NCI-H524 treated with DMSO at 0.1 percent for 48 hours (cell line): ENCODE results near the gene PDE4C.

ENCODE experiments used
- DNase-seq: peaks from one replicate; lab custom pipeline; 2025; lab: John Stamatoyannopoulos, UW

Gene PDE4C

DNA sequence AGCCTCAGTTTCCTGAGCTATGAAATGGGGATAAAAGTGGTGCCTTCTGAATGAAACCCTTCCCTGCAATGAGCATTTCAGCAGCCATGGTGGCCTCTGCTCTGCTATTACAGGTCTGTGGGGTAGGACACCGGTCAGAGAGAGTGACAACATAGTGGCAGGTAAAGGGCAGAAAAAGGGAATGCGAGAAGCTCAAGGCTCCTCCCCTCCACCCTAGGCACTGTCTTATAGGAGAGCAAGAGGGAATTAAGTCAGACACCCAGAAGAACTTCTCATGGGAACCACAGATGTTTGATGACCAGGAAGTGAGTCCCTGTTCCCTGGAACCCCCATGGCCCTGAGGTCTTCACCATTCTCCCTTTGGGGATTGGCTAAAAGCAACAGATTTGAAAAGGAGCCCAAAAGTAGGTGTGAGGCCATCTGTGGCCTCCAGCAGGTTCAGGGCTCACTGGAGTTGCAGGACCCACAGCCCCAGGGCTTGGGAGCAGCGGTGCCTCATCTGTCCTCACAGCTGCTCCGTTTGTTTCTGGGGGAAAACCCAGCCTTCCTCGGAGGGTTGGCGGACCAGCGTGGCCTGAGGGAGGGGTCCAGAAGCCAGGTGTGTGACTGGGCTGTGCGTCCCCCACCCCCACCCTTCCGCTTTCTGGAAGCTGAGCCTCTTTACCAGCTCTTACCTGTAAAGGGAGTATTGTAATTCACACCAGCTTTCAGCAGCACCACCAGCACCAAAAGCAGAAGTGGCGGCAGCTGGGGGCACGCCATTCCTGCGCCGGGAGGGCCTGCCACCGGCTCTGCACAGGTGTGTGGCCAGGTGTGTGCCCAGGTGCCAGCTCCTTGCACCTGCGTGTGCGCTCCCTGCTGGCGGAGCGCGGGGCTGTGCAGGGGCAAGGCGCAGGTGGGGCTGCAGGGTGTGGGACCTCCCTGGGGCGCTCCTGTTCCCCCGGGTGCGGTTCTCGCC, 28.6 kb upstream of the PDE4C start:
- no peak for DNase-seq

DNA sequence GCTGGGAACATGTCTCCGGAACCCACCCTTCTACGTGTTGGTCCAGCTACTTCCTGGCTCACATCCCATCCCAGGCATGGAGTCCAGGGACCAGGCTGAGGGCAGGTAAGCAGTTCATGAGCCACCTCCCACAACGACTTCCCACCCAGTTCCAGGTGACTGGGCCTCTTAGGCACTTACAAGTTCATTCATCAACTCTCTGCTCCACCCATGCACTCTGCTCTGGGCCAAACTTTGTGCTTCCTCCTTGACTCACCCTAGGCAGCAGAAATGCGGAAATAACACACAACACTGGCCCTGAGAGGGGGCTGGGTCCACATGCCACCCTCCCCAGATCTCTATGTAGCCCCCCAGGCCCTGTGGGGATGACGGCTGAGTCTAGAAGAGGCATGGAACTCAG, 27.5 kb upstream of the PDE4C start:
- DNase-seq, result no peak

DNA sequence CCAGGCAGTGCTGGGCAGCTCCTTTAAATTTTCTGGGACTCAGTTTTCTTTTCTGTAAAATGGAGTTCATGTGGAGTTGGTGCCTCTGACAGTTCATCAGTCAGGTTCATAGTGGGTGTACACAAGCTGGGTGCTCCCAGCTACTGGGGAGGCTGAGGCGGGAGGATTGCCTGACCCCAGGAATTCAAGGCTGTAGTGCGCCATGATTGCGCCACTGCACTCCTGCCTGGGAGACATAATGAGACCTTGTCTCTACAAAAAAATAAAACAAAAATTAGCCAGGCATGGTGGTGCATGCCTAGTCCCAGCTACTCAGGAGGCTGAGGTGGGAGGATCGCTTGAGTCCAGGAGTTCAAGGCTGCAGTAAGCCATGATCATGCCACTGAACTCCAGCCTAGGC, 26.9 kb upstream of the PDE4C start:
- no peak for DNase-seq

DNA sequence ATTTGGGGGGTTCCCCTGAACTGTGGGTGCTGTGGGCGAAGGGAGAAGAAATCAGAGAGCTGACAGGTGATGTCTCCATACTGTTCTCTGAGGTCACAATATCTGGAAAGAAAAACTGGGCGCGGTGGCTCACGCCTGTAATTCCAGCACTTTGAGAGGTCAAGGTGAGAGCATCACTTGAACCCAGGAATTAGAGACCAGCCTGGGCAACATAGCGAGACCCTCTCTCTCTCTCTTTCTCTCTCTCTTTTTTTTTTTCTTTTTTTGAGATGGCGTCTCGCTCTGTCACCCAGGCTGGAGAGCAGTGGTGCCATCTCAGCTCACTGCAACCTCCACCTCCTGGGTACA, 26.1 kb upstream of the PDE4C start:
- no peak for DNase-seq

DNA sequence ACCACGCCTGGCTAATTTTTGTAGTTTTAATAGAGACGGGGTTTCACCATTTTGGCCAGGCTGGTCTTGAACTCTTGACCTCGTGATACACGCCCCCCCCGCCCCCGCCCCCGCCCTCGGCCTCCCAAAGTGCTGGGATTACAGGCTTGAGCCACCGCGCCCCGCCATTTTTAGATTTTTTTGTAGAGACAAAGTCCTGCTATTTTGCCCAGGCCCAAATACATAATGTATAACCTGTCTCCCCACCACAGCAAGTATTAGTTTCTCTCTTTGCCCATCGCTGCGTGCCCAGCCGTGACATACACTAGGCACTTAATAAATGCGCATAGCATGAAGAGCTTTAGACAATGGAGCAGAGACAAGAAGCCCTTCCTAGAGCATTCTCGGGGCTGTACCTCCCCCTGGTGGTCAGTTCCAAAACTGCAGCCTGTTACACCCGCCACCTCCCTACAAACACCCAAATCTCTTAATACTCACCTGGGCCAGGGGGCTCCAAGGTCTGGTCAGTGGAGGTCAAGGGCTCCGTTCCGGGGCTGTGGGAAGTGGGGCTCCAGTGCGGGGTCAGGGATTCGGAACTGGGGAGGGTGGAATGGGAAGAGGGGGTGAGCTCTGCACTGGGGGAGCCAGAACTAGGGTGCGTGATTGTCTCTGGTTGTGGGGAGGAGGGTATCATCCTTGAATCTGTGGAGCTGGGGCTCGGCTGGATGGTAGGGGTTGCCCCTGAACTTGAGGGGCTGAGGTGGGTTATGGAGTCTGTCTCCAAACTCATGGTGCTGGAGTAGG, 25.5 kb upstream of the PDE4C start:
- no peak for DNase-seq

DNA sequence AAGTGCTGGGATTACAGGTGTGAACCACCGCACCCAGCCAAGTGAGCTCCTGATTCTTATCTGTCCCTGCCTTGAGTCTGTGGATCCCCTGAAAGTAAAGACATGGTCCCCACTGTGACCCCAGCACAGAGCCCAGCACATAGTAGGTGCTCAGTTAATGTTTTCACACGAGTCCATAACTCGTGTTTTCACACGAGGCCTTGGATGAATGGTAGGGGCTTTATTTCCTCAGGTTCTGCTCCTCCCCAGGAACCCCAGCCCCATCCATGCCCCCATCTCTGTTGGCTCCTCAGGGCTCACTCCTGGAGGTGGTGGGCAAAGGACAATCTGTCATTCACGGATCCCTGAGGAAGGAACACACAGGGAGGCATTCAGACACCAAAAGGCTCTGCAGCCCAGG, 23.6 kb upstream of the PDE4C start:
- DNase-seq, result no peak

DNA sequence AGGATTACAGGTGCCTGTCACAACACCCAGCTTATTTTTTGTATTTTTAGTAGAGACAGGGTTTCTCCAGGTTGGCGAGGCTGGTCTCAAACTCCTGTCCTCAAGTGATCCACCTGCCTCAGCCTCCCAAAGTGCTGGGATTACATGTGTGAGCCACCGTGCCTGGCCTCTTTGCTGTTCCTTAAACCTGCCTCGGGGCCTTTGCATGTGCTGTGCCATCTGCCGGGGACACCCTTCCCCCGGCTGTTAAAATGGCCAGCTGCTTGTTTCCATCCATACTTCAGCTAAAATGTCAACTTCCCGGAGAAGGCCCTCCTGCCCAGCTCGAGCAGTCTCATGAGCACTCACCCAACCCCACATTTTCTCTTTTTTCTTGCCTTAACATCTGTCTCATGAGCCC, 19.1 kb upstream of the PDE4C start:
- DNase-seq, result no peak

DNA sequence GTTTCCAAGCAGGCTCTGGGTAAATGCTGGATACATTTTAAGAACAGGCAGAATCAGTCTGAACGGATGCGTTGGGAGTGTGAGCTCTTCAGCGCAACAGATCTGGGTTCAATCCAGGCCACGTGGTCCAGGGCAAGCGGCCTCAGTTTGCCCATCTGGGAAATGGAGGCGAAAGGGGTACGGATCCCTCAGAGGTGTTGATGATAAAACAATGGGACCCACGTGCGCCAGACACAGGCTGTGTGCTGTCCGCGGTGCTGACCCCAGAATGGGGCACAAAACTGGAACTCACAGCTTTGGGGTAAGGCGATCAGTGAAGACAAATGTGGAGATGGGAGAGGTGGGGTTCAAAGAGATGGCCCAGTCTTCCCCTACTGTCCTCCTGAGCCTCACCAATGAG, 13.1 kb upstream of the PDE4C start:
- DNase-seq, result no peak

DNA sequence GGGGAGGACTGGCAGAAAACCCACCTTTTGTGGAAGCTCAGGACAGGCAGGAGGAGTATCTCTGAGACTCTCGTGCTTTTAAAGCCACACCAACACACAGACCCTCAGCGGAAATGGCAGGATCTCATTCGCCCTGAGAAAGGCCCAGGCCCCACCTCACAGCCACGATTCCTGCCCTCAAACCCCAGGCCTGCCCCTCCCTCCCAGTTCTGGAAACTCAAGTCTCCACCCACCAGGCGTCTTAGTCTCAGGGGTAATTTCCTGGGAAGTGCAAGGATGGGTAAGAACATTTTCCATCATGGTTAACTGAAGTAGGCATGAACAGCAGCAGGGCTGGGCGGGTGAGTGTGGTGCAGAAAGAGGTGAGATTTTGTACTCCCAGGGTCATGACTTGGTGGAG, 8.0 kb upstream of the PDE4C start:
- no peak for DNase-seq

DNA sequence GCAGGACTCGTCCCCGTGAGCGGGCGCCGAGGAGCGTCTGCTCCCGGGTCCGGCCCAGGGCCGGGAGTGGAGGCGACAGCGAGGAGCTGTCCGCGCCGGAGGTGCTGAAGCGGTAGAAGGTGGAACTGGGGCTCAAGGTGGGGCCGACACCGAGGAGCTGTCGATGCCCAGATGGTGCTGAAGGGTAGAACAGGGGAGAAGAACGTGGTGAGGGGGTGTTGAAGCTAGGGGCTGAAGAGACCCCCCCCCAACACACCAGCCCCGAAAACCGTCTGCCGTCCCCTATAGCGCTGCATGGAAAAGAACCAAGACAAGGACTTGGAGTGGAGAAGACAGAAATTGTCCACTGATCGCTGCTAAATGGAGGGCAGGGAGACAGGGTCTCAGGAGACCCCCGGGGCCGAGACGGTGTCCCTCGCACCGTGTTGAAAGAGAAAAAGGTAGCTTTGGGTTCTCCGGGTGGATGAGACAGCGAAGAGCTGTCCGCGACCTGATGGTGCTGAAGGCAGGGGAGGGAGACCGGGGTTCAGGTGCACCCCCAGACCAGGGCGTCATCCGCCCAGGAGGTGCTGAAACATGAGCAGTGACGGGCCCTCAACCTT, 7.1 kb upstream of the PDE4C start:
- no peak for DNase-seq

DNA sequence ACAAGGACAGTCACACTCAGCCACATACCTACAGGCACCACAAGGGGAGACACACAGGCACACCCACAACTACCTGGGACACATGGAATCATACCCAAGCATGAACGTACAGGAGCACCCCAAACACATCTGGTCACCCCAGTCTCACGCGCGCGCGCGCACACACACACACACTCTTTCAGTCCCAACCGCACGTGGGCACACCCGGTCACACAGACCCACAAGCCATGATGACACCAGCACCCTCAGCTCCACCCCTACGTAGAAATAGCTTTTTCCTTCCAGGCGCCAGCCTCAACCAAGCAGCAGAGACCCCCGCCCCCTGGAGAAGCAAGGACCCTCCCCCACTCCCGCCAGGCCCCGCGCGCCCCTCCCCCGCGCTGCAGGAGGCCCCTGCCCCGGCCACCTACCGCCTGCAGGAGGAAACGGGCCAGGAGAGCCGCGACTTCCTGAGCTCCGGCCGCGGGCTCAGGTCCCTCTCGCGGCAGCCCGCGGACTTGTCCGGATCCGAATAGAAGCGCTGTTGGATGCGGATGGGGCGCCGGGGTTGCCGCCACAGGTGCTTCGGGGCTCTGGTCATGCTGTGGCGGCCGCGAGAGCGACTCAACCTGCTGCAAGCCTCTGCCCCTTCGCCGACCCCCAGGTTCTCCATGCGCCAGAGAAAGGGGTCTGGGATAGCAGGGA, 6.4 kb upstream of the PDE4C start:
- no peak for DNase-seq

DNA sequence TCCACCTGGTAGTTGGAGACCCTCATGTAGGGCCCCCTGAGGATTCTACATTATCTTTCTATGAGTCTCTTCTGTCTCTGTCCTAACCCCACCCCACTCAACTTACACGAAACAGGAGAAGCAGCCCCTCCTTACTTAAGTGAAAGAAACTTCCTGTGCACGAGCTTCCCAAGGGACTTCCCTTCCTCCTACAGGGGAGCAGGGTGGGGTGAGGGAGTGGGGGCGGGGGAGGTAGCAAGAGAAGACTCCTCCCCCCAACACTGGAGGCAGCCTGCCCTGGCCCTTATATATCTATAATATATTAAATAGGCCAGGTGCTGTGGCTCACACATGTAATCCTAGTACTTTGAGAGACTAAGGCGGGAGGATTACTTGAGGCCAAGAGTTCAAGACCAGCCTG, 5.5 kb upstream of the PDE4C start:
- DNase-seq, result no peak

DNA sequence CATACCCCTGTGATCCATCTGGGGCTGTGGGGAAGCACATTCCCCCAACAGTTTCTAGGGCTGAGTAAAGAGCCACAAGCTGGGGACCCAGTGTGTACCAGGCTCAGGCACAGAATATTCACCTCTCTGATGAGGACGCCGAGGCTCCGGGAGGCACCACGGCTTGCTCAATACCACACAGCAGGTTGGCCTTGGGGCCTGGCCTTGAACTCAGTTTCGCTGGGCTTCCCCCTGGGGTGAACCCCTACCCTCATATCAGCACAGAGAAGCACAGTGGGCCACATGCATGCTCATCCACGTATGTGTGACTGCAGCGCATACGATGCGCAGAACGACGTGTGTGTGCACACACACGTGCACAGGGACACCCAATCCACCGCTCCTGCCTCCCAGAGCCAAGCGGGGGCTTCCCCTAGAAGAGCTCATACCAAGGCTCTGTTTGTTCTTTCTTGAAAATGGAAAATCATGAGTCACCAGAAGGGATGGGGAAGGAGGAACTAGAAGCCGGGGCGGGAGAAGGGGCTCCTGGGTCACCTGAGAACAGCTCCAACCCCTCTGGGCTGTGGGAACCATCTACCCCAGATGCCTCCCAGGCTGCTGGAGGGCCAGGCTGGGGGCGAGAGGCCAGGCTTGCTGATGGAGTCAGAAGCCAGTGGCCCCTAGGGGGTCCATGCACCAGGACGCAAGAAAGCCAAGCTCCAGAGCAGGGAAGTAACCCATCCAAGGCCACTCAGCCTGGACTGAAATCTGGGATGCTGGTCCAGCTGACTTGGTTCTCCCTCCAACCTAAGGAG, 4.9 kb upstream of the PDE4C start:
- DNase-seq, result no peak

DNA sequence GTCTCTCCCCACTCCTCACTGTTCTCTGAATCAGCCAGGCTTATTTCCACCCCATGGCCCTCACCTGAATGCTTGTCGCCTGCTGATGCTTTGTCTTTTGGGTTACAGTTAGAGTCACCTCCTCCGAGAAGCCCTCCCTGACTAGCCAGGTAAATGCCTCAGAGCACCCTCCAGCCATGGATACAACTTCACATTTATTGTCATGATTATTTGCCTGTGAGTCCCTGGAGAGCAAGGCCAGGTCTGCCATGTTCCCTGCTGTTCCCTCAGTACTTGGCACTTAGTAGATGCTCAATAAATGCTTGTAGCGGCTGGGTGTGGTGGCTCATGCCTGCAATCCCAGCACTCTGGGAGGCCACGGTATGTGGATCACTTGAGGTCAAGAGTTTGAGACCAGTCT, 3.7 kb upstream of the PDE4C start:
- DNase-seq, result no peak

DNA sequence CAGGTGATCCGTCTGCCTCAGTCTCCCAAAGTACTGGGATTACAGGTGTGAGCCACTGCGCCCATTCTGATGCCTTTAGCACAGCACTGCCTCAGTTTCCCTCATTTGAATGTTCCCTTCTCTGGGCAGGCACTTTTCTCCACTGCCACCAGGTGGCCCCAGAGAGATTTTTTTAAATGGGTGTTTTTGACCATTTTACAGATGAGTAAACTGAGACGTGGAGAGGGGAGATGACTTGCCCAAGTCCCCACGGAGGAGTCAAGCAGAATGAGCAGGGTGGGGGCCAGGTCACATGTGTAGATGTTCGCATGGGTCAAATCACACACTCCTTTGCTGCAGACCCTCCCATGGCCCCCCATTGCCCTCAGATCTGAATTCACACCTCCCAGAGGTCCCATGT, 3.2 kb upstream of the PDE4C start:
- DNase-seq, result no peak

DNA sequence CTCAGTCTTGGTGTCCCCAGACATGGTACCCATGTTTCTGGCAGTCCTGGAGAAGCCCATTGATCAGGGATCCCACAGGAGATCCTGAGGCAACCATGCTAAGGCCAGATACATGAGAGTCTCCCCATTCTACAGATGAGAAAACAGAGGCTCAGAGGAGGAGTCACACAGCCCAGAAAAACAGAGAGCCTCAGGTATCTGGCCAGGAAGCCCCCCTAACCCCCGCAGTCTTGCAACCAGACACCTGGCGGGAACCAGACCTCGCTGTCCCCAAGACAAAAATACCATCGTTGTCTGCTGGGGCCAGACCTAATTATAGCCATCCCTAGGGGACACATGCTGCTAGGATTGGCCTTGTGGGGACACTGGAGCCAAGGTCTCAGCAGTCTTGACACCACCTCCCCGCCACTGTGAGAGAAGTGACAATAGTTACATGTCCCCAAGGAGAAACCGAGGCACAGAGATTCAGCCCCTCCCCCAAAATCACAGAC, 1.6 kb upstream of the PDE4C start:
- no peak for DNase-seq

DNA sequence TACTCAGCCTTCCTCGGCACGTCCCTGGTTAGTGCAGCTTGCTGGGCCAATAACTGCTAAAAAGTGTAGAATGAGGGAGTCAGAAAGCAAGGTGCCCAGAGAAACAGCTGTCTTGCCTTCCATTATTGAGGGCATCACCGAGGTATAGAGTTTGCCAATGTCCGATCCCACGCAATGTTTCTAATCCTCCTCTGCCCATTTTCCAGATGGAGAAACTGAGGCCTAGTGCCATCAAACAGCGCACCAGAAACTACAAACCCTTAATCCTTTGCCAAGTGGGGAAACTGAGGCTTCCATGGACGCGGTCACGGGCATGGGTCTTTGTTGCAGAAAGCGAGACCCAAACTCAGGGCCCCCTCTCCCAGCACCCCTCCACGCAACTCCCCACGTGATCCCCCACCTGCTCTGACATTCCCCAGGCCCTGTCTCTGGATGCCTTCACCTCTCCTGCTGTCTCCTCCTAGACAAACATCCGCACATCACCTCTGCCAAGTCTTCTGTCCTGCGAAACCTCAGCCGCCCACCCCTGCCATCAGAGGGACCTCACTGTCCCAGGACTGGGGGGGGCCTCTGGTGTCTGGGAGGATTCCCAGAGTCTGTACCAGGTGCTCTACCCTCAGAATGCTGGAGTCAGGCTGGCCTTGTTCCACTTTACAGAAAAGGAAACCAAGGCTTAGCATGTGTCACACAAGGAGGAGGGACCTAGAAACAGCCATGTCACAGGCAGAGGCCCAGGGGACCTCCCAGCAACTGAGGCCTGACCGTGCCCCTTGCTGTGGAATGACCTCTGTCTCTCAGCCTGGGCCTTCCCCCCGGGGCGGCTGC, 930 bp upstream of the PDE4C start:
- DNase-seq, result no peak

DNA sequence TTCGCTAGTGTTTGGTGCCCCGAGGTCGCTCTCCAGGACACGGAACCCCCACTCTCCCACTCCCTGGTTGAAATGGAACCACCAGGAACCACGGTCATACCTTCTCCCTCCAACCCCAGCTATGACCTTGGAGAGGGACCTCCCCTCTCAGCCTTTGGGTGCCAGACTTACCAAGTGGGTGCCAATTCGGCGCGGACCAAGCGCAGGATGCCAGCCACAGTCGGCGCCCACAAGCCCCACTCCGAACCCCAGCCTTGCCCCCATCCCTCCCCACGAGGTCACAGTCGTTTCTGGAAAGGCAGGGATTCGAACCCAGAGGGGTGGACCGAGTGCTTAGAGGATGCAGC, 910 bp downstream of the PDE4C start:
- no peak for DNase-seq

DNA sequence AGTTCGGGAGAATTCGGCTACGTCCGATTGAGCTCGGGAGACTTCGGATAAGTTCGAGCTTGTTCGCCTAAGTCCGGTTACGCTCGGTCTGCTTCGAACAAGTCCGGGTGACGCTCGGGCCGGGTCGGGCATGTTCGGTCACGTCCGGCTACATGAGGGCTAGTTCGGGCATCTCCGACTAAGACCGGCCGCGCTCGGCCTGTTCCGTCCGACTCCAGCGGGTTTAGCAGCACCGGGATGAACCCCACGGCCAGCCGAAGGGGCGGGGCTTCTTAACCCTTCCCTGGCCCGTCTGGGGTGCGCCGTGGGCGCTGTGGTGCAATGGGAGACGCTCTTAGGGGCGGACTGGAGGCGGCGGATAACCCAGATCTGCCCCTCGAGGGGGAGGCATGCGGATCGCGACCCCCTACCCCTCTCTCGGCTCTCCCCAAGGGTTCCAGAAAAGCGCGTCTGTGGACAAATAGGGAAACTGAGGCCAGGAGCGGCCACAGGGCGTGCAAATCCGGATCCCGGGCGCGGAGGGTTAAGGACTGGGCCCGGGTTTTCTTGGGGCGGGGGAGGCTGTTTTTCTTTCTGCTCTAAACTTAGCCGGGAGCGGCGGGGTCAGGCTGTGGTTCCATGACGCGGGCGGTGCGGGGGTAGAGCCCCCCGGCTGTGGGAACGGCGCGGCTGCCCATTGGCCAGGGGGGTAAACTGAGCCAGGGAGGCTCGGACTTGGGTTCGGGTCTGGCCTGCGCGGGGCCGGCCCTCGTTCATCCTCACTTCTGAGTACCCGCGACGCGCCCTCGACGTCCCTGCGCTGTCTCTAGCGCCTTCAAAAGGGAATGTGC, 1.5 kb downstream of the PDE4C start:
- peak; percentile 79 for DNase-seq
